Hippocampal formation (tissue), 2 donors: ENCODE measurements around the gene NKG7.

Experiments
- DNase-seq, 2 donors: peaks; one replicate each; lab custom pipeline; 2025; lab: John Stamatoyannopoulos, UW

Gene NKG7

GRCh38 chr19:51338563-51339312 lies 33.7 kb downstream of the NKG7 start:
- peak; percentile 30 to 63 for DNase-seq

DNA sequence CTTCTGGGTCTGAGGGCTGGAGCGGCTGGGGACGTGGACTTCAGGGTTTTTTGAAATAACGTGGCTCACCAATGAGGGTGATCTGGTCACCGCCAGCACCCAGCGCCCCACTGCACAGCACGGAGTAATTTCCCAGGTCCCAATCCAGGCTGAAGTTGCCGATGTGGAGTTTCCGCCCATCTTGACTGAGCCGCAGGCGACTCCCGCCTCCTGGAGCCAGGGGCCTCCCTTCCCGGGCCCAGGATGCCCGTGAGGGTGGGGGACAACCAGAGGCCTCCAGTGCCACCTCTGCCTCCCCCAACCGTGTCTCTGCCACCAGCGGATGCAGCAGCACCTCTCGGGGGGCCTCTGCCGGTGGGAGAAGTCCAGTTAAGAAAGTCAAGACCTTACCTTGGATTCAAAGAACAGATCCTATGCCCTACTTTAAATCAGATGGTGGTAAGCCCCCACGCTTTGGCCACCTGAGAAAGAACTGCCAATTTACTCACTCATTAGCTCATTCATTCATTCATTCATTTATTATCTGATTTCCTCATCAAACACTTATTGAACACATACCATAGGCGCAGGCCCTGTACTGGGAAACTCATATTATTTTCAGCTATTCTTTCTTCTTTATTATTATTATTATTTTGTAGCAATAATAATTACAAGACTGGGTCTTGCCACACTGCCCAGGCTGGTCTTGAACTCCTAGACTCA lies 34.4 kb downstream of the NKG7 start:
- DNase-seq = no peak

DNA sequence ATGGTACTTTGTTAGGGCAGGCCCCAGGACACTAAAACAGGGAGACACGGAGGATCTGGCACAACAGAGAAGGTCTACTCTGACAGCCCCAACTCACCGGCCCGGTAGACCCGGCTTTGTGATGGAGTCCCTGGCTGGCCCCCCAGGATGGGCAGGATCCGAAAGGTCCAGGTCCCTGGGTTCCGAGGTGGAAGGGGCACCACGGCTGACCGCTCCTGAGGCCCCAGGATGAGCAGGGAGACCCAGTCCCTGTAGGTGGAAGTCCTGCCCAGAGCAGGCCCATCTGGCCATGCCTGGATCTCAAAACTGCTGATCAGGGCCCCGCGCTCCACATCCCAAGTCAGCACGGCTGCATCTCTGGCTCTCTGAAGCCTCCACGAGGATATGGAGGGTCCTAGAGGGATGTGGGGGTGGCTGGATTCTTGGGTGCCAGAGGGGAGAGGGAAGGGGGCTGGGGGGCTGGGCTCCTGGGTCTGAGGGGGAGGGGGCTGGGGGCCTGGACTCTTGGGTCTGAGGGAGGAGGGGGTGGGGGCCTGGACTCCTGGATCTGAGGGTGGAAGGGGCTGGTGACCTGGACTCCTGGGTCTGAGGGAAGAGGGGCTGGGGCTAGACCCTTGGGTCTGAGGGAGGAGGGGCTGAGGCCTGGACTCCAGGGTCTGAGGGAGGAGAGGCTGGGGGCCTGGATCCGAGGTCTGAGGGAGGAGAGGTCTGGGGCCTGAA lies 35.2 kb downstream of the NKG7 start:
- no peak for DNase-seq

DNA sequence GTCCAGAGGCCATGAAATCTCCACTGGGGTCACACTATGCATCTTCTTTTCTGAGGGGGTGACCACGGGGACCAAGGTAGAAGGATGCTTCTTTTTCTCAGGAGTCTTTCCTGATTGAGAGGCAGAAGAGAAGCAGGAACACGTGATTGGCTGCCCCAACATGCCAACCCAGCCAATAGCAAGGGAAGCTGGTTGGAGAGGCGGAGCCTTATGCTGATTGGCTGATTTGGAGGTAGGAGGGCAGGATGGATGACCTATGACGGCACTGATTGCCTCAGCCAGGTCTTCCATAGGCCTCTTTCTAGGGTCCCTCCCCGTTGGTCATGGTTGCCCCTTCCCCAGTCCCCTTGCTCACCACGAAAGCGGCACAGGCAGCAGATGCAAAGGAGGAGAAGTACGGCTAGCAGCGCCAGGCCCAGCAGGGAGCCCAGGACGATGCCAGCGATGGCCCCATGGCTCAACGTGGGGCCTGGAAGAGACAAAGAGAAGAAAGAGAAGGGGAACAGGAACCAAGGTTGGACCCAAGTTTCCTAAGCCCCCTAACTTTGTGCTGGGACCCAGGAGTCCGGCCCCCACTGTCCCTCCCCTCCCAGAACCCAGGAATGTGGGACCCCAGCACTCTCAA lies 38.5 kb downstream of the NKG7 start:
- DNase-seq = no peak

DNA sequence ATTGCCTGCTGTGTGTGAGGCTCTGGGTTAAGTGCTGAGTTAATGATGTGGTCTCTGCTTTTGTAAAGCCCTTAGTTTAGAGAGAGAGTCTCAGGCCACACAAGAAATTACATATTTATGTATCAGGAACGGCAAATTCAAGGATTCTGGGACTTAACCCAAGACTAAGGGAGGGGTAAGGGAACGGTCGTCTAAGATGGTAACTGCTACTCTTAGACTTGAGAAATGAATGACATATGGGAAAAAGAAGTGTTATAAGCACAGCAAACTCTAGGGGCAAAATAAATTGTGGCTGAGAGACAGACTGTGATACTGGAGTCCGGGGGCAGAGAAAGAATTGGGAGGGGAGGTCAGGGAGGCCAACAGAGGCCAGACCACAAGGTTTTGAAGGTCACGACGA lies 40.7 kb downstream of the NKG7 start:
- no peak for DNase-seq

- no peak for DNase-seq
Observed at GRCh38 chr19:51331193-51331592, 41.3 kb downstream of the NKG7 start.

DNA sequence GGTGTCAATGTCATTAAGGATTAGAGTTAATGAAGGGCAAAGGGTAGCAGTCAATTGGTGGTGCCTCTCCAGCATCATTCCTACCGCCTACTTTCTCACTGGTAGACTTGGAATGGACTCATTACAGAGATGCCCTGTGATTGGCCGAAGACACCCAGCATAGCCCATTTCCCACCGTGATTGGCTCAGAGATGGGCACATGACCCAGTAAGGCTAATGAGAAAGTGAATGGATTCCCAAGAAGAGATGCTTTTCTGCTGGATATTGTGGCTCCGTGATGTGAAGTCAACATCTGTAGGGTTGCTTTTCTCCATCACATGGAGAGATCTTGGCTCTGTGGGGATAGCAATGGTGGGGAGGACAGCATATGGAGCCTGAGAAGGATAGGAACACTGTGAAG lies 42.1 kb downstream of the NKG7 start:
- no peak for DNase-seq

- DNase-seq = no peak
Observed at GRCh38 chr19:51329411-51329810, 43.0 kb downstream of the NKG7 start.

- no peak for DNase-seq
Observed at GRCh38 chr19:51327066-51328001, 45.1 kb downstream of the NKG7 start.

DNA sequence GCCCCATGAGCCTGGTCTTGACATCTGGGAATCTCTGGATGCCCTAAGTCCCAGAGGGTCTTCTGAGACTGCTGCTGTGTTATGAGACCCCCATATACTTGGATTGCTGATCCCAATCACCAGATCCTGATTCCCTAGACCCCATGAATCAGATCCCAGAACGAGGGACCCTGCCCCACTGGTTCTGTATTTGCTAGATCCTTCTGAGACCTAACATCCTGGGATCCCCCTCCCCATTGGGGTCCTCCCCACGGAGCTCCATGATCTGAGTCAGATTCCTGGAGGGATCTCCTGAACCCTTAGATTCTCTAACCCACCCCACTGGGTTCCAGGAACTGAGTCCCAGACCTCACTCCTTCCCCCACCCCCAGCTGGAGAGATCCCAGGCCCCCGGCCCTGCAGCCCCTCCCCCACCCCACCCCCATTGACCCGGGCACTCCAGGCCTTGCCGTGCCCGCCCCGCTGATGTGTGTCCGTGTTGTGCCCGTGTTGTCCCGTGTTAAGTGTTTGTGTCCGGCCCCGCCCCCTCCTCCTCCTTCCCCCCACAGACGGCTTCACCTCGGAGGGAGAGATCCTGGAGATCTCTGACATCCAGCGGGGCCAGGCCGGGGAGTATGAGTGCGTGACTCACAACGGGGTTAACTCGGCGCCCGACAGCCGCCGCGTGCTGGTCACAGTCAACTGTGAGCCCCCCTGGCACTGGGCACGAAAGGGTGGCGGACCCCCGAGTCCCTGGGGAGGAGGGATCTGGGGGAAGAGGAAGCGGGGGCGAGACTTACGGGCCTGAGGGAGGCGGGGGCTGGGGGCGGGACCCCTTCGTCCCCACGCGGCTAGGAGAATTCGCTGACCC lies 46.0 kb downstream of the NKG7 start:
- no peak for DNase-seq

DNA sequence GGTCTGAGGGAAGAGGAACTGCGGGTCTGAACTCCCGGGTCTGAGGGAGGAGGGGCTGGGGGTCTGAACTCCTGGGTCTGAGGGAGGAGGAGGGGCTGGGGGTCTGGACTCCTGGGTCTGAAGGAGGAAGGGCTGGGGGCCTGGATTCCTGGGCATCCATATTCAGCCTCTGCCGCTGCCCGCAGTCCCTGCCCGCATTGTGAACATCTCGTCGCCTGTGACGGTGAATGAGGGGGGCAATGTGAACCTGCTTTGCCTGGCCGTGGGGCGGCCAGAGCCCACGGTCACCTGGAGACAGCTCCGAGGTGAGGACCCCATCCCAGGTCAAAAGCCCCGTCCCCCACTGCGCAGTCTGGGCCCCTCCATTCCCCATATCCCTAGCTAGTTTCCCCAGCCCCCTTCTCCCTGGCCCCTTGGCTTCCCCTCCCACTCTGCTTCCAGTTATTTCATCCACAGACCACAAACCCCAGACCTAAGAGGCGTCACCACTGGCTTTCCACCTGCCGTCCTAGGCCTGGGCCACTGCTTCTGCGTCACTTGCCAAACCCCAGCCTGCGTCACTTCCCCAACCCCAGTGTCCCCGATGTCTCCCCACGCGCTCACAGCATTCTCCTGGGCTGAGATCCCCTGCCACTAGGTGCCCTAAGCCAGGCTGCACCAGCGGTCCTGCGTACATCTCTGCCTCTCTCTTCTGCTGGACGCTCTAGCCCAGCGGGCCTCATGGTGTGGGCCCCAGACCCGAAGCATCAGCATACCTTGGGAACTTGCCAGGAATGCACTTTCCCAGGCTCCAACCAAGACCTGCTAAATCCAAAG lies 47.1 kb downstream of the NKG7 start:
- DNase-seq = no peak

DNA sequence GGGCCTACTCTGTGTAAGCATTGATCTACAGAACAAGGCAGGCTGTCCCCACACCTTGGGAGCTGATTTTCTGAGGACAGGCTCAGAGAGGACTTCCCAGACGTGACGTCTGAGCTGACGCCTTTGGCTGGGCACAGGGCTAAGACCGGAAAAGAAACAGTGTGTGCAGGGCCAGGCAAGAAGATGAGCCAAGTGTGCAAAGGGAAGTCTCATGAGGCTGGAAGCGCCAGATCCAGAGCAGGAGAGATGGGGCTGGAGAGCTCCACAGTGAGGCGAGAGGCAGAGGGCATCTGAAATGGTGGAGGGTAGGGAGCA lies 48.3 kb downstream of the NKG7 start:
- DNase-seq = no peak

DNA sequence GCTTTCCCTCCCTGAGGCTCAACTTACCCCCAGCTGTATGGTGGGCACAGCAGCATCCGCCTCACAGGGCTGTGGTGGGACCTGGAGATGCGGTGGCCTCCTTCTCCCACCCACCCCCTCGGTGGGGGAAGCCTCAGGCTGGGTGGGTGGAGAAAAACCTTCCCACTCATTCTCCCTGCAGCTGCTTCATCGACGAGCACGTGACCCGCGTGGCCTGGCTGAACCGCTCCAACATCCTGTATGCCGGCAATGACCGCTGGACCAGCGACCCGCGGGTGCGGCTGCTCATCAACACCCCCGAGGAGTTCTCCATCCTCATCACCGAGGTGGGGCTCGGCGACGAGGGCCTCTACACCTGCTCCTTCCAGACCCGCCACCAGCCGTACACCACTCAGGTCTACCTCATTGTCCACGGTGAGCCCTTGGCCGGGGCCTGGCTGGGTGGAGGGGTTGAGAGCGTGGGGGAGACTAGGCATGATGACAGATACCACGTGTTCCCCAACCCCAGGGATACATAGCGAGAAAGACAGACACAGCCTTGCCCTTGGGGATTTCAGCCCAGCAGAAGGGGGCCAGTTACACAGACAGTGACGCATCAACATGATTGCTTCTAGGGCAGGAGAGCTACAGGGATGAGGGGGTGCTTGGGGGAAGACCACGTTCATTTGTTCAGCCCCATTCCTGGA lies 48.8 kb downstream of the NKG7 start:
- no peak for DNase-seq

DNA sequence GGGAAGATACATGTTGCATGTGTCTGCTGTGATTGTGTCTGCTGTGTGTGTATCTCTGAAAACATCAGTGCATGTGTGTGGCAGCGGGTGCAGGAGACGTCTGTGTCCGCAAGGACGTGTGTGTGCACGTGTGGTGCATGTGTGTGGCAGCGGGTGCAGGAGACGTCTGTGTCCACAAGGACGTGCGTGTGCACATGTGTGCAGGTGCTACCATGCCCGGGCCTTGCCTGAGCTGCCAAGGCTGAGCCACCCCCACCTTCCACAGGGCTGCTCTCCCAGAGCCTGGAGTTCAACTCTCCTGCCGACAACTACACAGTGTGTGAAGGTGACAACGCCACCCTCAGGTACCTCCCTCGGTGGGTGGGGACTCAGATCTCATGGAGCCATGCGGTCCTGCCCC lies 50.7 kb downstream of the NKG7 start:
- DNase-seq = no peak
